Stimulated activated CD4-positive, alpha-beta T cell treated with anti-CD3 and anti-CD28 coated beads, Interleukin-1b, Interleukin-23, amount 100 ng/mL, for 1 hour (primary cell): ENCODE data around the gene PIM3.
A peak's percentile ranks its signal among the peaks of the same experiment; 100 is the strongest.

ENCODE experiments used
- DNase-seq, 2 donors: peaks; one replicate each; pipeline ENCODE4 v3.0.0-alpha.2; 2020; ENCODE audit warnings: low read depth in 2 of 2

The PIM3 gene

DNA sequence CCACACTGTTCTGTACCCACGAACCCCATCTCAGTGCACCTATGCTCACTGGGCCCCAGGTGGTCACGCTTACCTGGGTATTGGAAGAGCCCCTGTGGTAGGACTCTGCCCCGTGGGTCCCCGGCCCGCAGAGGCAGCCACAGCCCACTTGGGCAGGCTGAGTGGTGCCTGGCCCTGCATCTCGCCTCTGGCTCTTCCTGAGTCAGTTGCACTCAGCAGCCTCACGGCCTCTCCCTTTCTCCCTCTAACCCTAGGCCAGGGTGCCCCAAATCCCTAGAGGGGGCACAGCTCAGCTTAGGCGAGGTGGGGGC is 32.4 kb upstream of the PIM3 start:
- DNase-seq = no peak

DNA sequence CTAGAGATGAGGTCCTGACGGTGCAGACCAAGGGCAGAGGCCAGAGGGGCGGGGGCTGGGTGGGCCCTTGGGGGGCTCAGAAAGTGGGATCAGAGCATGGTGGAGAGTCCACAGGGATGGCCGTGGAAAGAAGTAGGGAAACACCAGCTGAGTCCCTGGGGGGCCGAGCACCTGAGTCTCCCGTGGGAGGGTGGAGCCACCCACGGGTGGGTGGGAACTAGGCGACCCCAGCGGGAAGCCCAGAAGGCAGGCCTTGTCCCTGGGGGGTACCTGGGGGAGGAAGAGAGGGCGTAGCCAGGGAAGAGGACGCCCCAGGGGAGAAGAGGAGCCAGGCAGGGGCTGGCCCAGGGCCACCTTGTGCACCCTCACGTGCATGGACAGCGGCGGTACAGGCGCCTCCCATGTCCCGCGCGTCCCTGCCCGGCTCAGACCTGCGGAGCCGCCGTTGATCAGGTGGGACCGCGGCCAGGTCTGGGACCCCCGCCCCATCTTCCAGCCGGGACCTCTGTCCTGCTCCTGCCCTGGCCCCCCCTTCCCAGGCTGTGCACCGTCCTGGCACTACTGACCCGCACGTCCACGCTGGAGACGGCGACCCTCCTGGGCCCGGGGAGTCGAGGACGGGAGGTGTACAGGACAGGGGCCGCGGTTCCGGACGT is 31.9 kb upstream of the PIM3 start:
- DNase-seq = no peak

DNA sequence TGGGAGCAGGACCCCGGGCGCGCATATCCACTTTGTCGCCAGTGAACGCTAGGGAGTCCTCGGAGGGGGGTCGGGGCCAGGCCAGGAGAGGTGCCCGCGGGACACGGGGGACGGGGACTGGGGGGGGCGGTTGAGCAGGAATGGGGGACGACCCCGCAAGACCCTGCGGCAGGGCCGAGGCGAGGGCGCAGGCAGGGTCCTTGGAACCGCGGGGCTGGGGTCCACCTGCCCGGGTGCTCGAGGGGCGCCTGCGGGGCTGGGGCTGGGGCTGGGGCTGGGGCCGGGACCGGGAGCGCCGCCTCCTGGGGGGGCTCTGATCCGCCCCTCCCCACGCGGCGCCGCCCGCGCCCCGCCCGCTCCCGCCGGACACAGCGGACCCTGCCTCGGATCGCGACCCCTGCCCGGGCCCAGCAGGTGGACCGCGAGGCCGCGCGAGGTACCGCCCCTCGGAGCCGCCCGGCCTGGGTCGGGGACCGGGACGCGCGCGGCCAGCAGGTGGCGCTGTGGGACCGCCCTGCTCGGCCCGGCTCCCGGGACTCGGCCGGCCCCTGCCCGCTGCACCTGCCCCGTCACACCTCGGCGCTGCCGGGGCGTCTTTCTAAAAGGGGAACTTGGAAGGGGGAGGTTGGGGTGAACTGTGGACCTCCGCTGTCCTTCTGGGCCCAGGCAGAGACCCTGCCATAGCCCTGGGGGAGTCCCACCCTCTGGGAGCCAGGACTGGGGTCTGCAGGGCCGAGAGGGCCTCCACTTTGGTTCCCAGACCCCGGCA is 31.2 kb upstream of the PIM3 start:
- peak; percentile 65 to 77 for DNase-seq

DNA sequence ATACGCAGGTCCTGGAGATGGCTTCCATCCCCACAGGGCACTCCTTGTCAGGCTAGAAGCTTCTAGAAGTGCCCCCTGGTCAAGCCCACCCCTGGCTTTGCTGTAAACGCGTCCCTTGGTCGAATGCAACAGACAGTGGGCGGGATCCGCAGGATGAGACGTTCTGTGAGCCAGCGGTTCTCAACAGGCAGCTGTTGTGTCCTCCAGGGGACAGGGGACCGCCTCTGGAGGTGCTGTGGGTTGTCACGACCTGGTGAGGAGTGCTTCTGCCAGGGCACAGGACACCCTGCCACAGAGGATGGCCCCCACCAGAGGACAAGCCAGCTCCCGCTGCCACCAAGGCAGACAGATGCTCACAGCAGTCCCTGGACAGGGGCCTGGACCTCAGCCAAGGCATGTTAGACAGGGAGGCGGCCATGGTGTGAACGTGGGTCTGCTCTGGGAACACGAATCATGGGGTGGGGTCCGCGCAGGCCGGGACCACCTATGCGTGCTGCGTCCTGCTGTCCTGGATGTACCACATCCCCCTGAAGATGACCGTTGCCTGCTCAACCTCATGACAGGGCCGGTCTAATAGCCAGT is 30.5 kb upstream of the PIM3 start:
- DNase-seq = no peak

DNA sequence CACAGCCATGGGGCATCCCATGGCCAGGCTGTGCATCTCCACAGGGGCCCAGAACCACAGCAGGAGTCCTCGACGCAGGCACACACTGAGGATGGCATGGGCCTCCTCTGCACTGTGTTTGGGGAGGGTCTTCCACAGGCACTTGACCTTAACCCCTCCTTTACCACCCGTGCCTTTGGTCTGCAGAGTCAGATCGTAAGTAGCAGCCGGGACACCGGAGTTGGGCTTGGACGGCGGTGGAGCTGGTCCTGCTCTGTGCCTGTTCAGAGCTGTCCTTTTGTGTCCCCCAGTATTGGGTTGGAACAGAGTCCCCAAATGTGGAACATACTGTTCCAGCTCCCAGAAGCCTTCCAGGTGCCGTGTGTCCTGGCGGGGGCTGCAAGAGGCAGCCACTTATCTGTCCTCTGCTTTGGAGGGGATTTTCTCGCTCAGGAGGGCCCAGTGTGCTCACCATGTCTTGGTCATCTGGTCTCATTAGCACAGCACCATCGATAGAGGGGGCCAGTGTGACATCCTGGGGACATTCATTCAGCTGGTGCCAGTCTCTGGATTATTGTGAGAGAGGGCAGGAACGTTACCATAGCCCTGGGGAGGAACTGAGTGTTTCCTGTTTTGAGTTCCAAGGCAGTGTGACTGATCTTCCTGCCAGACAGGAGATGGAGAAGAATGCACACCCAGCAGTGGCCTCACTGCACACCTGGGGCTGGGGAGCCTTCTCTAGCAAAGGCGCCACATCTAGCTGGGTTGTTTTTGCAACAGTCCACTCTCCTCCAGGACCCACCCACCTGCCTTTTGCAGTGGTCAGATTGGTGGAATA is 29.8 kb upstream of the PIM3 start:
- no peak for DNase-seq

DNA sequence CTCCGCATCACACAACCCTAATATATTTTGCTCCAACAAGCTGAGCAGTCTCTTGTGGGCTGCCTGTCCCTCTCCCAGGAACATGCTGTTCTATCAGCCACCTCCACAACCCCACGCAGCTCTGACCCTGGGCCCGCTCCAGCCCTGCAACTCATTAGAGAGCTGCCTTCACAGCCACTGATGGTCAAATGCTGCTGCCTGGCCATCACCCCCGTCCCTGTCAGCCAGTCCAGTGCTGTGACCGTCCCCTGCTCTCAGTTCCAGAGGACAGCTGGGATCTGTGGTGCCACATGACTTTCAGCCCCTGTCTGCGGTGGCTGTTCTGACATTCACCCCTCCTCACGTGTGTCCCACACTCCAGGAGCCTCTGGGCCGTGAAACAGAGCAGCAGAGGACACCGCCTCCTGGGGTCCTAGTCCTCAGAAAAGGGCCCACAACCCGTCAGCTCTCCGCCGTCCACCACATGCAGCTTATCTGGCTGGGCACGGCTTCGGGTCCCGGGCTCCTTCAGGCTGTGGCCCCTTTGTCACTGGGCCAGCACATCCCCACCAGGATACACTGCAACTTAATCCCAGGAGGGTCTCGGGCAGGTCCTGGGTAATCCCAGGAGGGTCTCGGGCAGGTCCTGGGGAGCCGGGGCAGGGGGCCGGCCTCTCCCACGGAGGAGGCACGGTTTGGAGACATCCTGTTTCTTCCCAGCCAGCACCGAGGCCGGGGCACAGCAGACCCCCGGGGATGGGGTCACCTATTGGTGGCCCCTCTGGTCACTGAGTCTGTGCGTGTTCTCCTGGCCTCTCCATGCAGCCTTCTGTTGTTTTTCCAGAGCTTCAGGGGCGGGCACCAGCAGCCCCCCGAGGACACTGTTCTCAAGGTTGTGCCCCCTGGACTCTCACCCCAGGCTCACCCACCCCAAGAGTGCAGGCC is 27.1 kb upstream of the PIM3 start:
- DNase-seq = no peak

DNA sequence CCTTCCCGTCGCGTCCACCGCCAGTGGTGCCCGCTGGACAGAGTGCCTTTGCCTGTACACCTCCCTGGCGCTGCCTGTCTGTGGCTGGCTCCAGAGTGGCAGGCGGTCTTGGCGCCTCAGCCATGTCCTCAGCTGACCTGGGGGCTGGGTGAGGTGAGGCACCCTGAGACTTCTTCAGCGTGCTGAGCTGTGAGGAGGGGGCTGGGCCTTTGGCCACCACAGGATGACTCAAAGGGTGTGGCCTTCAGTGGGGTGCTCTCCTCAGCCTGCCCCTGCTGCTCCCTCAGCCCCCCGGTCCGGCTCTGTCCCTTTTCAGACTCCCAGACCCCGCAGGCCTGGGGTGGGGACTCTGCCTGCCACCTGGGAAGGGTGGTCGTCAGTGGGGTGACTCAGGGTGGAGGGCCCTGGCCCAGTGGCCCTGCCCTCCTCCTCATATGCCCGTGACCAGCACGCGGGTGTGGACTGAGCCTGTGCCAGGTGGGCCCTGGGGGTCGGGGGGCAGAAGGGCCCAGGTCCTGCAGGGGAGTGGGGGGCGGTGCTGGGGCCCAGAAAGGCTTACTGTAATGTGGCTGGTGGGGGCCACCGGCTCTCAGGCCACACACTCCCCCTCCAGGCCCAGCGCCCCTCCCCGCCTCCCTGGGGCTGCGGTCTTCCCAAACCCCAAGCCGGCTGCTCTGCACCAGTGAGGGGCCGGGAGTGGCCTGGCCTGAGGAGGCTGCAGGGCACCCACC is 26.2 kb upstream of the PIM3 start:
- DNase-seq = no peak

DNA sequence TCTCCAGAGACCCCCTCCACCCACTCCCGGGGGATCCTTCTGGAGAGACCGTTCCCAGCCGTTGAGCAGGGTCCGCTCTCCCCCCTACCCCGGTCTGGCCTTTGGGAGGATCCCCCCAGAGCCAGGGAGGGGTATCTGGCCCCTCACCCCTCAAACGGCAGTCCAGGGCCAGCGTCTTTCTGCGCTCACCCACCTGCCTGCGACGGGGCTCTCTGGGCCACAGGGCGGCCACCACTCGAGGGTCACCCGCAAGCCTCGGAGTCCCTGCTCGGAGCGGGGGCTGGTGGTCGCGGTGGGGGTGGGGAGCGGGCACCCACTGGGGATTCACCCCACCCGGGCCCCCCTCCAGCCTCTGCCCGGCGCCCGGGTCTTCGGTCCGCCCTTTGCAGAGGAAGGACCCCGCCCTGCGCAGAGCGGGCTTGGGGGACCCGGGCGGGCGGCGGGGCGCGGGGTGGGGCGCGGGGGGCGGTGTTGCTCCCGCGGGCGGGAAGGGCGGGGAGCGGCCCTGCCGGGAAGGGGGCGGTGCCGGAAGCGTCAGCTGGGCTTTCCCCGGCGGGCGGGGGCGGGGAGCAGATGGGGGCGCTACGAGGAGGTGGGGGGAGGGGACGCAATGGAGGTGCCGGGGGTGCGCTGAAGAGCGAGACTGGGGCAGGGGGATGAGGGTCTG is 25.5 kb upstream of the PIM3 start:
- DNase-seq = peak; percentile 85 to 89

DNA sequence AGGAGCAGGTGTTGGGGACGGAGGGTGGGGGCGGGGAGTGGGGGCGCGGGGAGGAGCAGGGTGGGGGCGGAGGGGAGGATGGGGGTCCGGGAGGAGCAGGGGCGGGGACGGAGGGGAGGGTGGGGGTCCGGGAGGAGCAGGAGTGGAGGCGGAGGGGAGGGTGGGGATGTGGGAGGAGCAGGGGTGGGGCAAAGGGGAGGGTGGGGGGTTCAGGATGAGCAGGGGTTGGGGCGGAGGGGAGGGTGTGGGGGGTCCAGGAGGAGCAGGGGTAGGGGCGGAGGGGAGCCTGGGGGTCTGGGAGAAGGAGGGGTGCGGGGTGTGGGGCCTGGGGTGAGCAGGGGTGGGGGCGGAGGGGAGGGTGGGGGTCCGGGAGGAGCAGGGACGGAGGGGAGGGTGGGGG is 25.0 kb upstream of the PIM3 start:
- DNase-seq = no peak

DNA sequence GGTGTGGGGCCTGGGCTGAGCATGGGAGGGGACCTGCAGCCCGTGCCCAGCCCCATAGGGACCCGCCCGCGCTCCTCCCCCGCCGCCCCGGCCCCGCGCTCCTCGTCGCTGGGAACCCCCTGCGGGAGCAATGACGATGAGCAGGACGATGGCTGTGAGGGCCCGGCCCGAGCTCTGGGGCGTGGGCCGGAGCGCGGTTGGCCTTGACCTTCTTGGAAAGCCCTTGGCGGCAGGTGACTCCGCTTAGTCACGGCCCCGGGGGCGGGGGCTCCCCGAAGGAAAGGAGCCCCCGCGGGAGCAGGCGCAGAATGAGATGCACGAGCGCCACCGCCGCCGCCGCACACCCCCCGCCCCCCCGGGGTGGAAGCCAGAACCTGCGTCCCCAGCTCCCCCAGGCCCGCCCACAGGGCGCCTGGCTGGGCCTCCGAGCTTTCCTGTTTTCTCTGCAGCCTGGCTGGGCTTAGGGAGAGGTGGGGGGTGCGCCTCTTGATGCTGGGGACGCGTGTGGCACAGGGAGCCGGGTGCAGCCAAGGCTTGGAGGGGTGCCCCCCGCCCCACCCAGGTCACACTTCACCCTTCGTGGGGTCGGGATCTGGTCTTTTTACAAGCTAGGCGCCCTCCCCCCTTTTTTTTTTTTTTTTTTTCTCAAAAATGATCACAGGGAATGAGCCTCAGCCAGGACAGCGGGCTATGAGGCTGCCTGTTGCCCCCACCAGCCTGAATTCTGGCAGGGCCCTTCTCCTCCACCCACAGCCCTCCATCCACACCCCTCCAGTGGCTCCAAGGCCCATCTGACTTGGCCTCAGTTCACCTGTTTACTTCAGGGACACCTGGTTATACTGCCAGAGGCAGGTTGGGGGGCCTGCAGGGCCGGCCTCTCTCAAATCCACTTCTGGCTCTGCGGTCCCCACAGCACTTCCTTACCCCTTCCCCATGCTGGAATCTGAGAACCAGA is 24.3 kb upstream of the PIM3 start:
- DNase-seq = peak; percentile 87 to 97

DNA sequence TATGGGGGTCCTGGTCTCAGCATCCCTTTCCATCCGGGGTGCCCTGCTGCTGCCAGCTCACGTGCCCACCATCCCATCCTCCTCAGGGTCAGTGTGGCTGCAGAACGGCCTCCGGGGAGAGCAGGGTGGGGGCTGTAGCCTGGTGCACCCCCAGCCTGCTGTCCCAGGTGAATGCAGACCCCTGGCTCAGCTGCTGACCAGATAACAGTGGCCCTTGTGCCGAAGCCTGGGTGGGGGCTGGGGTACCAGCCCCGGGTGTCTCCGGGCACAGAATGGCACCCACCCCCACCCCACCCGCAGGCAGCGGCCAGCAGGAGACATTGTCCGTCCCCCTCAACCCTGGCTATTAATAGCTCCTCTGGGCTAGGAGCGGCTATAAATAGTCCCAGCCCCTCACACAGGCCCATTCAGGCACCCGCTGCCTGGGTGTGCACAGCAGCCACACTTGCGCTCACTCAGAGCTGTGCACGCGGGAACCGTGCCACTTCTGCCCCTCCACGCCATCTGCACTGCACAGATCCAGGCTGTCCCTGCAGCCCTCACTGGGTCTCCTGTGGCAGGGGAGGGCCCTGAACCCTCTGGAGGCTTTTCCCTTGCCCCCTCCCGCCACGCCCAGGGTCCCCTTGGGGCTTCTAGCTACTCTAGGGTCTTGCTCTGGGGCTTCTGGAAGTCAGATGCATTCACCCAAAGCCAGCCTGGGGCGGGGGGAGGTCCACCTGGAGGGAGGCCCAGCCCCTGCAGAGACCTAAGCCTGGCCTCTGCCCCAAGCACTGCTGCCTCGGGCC is 23.4 kb upstream of the PIM3 start:
- DNase-seq = no peak

DNA sequence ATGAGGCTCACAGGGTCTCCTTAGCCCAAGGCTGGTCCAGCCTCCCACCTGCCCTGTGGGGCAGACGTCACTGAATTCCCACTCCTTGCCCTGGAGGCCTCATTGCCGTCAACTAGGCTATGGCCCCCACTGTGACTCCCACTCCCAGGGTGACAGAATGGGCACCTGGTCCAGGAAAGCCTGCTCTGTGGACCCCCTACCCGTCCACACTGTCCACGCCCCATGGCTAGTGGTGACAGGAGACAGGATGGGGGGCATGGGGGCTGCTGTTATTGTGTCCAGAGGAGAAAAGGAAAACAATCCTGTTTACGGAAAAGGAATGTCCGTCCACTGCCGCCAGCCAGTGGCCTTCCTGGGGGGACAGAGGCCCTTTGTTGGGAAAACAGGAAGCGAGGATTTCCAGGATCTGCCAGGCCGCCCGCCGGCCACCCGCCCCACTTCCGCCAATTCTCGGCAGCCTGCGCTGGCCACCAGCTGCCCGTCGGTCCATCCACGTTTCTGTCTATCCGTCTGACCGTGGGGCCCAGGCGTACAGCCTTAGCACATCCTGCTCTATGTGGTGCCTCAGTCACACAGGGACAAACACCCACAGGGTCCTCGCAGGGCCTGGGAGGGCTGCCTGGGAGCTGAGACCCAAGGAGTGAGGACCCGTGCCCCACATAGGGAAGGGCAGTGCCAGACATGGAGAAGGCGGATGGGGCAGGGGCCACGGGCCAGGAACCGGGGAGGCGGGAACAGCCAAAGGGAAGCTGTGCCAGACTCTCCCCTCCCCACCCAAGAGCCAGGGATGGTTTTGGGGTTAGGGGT is 22.6 kb upstream of the PIM3 start:
- DNase-seq = no peak

DNA sequence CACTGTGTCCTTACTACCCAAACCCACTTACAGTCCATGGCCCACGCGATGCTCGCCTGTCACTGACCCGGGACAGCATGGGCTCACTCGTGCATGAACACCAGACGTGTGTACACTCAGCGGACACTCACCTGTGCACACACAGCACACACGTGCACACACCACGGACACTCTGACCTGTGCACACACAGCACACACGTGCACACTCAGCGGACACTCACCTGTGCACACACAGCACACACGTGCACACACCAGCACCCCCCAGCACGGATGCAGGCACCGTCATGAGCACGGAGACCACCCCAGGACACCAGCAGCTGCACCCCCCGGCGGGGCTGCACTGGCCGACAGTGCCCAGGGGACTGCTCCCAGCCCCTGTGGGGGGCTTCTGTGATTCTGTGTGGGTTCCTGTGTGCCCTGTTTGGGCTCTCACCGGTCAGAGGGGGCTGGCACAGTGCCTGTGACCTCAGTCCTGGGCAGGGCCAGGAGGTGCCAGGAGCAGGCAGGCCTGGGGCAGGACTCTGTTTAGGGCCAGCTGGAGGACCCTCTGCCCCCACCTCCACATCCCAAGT is 21.9 kb upstream of the PIM3 start:
- DNase-seq = no peak

DNA sequence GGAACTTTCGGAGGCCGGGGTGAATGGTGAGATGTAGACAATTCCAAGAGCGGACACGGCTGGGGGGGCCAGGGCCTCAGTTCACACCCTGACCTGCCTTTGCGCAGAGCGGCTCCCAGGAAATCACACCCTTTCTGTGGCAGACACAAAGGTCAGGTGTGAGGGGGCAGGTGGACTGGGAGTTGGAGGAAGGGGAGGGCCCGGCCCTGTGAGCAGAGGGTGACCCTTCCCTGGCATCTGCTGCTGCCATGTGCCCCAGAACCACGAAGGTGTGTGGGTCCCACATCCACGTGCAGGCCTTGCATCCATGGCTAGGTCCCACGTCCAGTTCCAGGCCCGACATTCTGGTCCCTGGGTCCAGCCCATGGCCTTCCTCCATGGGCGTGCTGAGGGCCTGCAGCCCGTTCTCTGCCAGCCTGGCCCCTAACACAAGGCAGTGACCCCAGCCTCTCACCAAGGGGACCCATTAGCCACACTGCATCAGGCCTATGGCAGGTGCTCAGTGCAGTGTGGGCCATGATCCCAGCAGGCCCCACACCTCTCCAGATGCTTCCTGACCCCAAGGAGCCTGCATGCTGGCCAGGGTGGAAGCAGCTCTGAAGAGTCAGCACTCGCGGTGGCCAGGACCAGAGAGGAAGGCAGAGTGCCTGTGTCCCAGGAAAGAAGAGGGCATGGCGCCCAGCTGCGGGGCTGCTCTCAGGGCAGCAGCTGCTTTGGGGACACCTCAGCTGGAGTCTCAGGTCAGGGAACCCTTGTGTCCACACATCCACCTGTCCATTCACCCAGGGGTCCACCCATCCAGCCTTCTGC is 18.9 kb upstream of the PIM3 start:
- no peak for DNase-seq

DNA sequence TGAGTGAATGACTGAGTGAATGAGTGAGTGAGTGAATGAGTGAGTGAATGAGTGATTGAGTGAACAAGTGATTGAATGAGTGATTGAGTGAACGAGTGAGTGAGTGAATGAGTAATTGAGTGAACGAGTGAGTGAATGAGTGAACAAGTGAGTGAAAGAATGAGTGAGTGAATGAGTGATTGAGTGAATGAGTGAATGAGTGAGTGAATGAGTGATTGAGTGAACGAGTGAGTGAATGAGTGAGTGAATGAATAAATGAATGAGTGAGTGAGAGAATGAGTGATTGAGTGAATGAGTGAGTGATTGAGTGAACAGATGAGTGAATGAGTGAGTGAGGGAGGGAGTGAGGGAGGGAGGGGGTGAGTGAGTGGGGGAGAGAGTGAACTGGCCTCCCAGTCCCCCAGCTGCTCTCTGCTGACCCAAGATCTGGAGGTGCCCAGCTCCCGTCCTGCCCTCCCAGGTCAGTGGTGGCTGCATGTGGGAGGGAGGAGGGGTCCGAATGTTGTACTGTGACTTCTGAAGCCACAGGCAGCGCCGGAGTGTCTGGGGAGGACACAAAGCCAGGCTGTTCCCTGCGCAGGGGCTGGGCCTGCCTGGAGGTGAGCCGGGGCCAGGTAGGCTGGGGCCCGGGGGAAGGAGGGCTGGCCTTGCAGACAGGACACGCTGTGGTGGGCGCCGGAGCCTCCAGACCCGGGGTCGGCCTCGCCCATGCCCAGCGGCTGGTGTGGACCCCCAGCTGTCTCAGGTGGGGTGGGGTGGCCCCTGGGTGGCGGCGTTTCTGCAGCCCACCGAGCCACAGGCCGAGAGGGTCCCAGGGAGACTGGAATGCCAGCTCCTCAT is 17.8 kb upstream of the PIM3 start:
- no peak for DNase-seq
